ENCODE results near the gene ROBO1.

The ROBO1 gene

GRCh38 chr3:78992830-78993229 is 775.0 kb downstream of the ROBO1 start:
- H3K4me3 ChIP-seq (ENCODE audit: low read depth, low read length), result no peak overlapping the region
- TF ChIP-seq, protein P1, sequence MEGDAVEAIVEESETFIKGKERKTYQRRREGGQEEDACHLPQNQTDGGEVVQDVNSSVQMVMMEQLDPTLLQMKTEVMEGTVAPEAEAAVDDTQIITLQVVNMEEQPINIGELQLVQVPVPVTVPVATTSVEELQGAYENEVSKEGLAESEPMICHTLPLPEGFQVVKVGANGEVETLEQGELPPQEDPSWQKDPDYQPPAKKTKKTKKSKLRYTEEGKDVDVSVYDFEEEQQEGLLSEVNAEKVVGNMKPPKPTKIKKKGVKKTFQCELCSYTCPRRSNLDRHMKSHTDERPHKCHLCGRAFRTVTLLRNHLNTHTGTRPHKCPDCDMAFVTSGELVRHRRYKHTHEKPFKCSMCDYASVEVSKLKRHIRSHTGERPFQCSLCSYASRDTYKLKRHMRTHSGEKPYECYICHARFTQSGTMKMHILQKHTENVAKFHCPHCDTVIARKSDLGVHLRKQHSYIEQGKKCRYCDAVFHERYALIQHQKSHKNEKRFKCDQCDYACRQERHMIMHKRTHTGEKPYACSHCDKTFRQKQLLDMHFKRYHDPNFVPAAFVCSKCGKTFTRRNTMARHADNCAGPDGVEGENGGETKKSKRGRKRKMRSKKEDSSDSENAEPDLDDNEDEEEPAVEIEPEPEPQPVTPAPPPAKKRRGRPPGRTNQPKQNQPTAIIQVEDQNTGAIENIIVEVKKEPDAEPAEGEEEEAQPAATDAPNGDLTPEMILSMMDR (IDR thresholded peaks at IDR 0.05; ENCODE audit: low read depth, low read length), result no peak
- in situ Hi-C loops (cut with HindIII; ENCODE audit: low sequenced_read_pairs), result no loop called here
- DNase-seq (ENCODE audit: low read depth, low spot score), result no peak

DNA sequence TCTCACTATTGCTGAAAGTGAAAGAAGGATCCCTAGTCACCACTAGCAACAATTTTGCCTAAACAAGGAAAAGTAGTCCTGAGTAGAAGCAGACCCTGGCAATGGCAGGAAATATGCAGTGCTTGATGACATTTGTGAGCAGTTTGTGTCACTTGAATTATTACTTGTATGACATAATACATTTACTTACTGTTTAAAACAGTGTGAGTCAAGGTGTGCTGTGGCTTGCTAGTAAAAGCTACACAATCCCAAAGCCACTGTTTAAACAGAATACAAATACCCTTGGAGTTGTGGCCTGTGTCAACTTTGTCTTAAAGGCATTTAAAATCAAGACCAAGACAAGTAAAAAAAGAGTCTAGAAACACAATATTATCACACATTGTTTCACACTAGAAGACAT is 775.4 kb downstream of the ROBO1 start:
- in situ Hi-C loops (cut with HindIII; ENCODE audit: low sequenced_read_pairs), result no loop called here
- no peak overlapping the region for H3K4me3 ChIP-seq (ENCODE audit: low read depth, low read length)
- DNase-seq (ENCODE audit: low read depth, low spot score), result no peak
- TF ChIP-seq, protein P1 (IDR thresholded peaks at IDR 0.05; ENCODE audit: low read depth, low read length), result no peak

DNA sequence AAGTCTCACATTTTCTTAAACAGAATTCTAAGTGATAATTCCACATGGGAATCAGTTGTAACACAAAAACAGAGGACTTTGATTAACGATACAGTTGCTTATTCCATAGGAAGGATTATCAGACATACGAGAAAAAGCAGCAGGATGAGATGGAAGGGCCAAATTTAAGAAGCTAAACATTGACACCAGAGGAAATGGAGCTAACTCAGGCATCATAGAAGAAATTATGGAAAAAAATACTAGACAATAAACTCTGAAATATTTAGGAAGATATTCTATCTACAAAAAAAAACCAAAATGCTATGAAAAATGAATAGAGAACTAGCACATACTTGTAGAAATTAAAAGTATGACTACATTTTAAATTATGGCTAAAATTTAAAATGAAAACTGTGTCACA is 776.1 kb downstream of the ROBO1 start:
- in situ Hi-C loops (cut with HindIII; ENCODE audit: low sequenced_read_pairs), result no loop called here
- no peak overlapping the region for H3K4me3 ChIP-seq (ENCODE audit: low read depth, low read length)
- DNase-seq (ENCODE audit: low read depth, low spot score), result no peak
- TF ChIP-seq, protein P1 (IDR thresholded peaks at IDR 0.05; ENCODE audit: low read depth, low read length), result no peak

GRCh38 chr3:78990156-78990555 is 777.6 kb downstream of the ROBO1 start:
- in situ Hi-C loops (cut with HindIII; ENCODE audit: low sequenced_read_pairs), result no loop called here
- no peak for DNase-seq (ENCODE audit: low read depth, low spot score)
- TF ChIP-seq, protein P1 (IDR thresholded peaks at IDR 0.05; ENCODE audit: low read depth, low read length), result no peak
- H3K4me3 ChIP-seq (ENCODE audit: low read depth, low read length), result no peak overlapping the region

DNA sequence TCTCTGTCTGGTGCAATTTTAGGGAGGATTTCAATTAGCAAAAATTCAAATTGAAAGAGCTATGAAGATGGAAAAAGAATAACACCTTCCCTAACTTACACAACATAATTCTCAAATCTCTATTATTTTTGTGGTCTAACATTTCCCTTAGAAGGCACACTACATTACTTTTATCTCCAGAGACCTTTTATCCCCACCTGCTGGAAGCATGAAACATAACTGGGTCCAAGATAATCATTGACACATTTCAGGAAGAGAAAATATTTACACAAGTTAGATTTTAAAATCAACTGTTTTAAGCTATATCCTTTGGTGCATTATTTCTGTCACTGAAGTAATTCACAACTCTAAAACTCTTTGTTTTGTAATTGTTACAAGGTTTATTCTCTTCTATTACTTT is 779.5 kb downstream of the ROBO1 start:
- TF ChIP-seq, protein P1 (IDR thresholded peaks at IDR 0.05; ENCODE audit: low read depth, low read length), result peak; percentile 49
- peak; percentile 45 for DNase-seq (ENCODE audit: low read depth, low spot score)
- H3K4me3 ChIP-seq (ENCODE audit: low read depth, low read length), result no peak overlapping the region
- in situ Hi-C loops (cut with HindIII; ENCODE audit: low sequenced_read_pairs), result no loop called here

DNA sequence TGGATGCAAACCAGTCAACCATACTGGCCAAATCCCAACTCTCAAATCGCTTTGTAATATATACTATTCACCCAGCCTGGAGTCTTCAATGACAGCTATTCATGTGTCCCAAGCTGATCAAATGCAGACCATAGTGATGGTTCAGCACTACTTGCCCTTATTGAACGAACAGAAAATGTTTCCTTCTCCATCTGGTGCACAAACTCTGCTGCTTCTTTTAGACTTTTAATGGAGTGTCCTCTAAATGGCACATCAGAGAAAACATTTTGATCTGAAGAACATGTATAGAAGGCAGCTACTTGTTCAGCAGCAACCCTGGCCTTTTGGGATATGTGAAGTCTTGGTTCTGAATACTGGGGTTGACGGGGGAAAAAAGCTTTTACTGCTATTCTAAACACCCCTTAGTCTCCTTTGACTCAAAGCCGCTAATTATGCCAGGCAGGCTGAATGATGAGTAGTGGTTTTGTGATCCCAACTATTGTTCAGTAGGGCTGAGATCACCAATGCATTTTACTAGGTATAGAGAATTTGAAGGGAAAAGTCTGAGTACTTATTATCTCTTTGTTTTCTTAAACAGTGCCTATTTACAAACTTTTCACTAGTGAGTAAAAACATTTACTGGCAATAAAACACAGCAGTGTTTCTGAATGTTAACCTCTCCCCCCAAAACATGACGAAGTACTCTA is 781.2 kb downstream of the ROBO1 start:
- TF ChIP-seq, protein P1 (IDR thresholded peaks at IDR 0.05; ENCODE audit: low read depth, low read length), result no peak
- DNase-seq (ENCODE audit: low read depth, low spot score), result no peak
- in situ Hi-C loops (cut with HindIII; ENCODE audit: low sequenced_read_pairs), result no loop called here
- no peak overlapping the region for H3K4me3 ChIP-seq (ENCODE audit: low read depth, low read length)
